SW 1271 (cell line): Measurements from ENCODE around the gene ATP6V0B.
A peak's percentile ranks its signal among the peaks of the same experiment; 100 is the strongest.

Experiments
- DNase-seq, 2 experiments: peaks; one replicate each; lab custom pipeline; 2025; lab: John Stamatoyannopoulos, UW

Gene ATP6V0B

DNA sequence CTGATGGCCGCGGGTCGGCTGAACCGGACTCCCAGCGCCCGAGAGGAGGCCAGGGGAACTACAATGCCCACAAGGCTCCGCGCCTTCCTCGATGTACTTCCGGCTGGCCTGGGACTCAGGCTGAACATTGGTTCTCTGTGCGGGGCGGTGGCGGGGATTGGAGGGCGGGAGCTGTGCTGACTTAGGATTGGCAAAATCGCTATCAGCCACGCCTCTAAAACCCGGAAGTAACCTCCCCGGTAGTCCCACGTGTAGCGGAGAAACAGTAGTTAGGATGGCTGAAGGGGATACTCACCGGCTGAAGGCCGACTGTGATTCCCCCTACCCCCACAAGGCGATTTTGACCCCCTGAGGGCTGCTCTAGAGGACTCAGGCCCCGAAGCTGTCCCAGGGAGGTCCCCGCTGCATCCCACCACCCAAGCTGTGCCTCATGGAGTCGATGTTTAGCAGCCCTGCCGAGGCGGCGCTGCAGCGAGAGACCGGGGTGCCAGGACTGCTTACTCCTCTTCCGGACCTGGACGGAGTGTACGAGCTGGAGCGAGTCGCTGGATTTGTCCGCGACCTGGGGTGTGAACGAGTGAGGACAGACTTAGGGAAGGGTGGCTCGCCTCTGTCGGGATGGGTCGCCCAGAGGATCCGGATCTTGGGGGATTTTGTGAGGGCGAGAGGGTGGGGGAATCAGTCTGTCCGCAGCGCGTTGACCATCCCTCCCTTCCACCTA is 4.9 kb upstream of the ATP6V0B start, which contains the start of gene DPH2:
Gene DPH2, plus strand, starts transcription at position 265 of the 721 bp plus-strand sequence. Its CDS starts 166 bp downstream, at position 431.
- peak; percentile 88 to 94 for DNase-seq

- DNase-seq, result no peak
Measured at GRCh38 chr1:43970502-43970901, 4.3 kb upstream of the ATP6V0B start.

DNA sequence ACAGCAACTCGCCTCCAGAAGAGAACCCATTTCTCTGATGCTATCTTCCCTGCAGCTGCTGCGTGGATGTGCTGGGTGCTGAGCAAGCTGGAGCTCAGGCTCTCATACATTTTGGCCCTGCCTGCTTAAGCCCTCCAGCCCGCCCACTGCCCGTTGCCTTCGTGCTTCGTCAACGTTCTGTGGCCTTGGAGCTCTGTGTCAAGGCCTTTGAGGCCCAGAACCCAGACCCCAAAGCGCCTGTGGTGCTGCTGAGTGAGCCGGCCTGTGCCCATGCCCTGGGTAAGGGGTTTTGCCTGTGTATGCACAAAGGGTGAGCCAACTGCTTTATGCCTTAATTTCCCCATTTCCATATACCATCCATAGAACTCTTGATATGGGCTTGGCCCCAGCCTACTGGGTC is 3.8 kb upstream of the ATP6V0B start:
- no peak for DNase-seq

DNA sequence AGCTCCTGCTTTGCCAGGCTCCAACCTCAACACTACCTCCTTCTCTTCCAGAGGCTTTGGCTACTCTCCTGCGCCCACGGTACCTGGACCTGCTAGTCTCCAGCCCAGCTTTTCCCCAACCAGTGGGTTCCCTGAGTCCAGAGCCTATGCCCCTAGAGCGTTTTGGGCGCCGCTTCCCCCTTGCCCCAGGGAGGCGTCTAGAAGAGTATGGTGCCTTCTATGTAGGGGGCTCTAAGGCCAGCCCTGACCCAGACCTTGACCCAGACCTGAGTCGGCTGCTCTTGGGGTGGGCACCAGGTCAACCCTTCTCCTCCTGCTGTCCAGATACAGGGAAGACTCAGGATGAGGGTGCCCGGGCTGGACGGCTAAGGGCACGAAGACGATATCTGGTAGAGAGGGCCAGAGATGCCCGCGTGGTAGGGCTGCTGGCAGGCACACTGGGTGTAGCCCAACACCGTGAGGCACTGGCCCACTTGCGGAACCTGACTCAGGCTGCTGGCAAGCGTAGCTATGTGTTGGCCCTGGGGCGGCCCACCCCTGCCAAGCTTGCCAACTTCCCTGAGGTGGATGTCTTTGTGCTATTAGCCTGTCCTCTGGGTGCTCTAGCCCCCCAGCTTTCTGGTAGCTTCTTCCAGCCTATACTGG is 3.3 kb upstream of the ATP6V0B start:
- no peak for DNase-seq

GRCh38 chr1:43973981-43974442 is 748 bp upstream of the ATP6V0B start:
- peak in 1 of 2 experiments; percentile 39 for DNase-seq

GRCh38 chr1:43975249-43975961 is 645 bp downstream of the ATP6V0B start:
- DNase-seq, result peak in 1 of 2 experiments; percentile 4

DNA sequence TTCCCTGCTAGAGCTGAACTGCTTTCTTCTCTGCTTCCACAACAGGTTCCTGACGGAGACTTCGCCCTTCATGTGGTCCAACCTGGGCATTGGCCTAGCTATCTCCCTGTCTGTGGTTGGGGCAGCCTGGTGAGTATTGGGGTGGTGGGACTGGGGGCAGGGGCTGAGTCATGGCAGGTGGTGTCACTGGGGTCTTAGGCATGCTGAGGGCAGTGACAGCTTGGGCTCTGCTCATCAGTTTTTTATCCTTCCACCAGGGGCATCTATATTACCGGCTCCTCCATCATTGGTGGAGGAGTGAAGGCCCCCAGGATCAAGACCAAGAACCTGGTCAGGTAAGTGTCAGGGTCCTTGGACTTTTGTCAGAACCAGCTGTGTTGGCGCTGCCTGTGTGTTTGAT is 1.3 kb downstream of the ATP6V0B start:
- no peak for DNase-seq

DNA sequence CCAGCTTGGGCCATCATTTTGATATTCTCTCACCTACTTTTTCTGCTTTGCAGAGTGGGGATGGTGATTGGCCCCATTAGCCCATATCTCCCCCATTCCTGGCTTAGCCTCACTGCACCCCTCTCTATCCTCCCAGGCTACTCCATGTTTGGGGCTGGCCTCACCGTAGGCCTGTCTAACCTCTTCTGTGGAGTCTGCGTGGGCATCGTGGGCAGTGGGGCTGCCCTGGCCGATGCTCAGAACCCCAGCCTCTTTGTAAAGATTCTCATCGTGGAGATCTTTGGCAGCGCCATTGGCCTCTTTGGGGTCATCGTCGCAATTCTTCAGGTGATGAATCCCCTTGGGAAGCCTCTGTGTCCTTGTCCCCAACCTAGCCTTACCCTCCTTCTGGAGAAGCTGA is 2.1 kb downstream of the ATP6V0B start:
- no peak for DNase-seq

- no peak for DNase-seq
Measured at GRCh38 chr1:43977376-43978263, 2.9 kb downstream of the ATP6V0B start.

- DNase-seq, result no peak
Measured at GRCh38 chr1:43978264-43978550, 3.4 kb downstream of the ATP6V0B start.

GRCh38 chr1:43978551-43979260 is 3.9 kb downstream of the ATP6V0B start, which contains the start of gene B4GALT2:
Gene B4GALT2, plus strand, starts transcription at chr1:43979210. Its CDS starts 1,951 bp downstream, at chr1:43981161.
- DNase-seq, result peak in 1 of 2 experiments; percentile 5

GRCh38 chr1:43979261-43979527 is 4.4 kb downstream of the ATP6V0B start:
- no peak for DNase-seq

GRCh38 chr1:43979528-43980254 is 4.9 kb downstream of the ATP6V0B start:
- DNase-seq, result peak in 1 of 2 experiments; percentile 19

DNA sequence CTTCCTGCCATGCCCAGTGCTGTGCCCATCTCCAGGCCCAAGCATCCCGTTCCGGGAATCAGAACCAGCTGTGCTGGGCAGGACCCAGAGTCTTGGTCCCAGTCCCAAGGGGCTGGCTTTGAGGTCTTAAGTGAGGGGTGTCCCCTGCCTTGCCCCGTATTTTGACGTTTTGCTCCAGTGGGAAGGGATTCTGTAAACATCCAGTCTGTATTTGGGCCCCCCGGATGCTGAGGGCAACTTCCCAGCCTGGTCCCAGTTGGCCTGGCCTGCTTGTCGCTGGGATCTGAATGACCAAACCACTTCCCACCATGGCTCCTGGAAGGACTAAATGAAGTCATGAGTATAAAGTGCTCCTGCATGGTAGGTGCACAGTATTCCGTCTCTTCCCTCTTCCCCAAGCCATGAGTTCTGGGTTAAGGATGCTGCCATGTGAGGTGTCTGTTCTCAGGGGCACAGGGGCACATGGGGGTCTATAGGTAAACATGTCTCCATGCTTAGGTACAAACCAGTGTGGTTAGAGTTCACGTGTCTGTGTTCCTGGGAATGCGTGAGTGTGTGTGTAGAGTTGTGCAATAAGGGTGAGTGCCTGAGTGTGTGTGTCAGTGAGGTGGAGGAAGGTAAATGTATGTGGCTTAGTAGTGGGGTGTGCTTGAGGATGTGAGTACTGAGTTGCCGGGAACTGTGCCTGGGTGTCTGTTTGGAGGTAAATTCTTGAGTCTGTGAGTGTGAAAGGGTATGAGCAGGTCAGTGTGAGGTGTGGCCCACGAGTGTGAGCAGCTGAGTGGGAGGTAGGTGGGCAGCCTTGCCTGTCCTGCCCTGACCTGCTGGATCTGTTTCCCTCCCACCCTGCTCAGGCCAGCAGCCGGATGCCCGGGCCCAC is 5.7 kb downstream of the ATP6V0B start:
- DNase-seq, result no peak

- no peak for DNase-seq
Measured at GRCh38 chr1:43981135-43981491, 6.4 kb downstream of the ATP6V0B start.

DNA sequence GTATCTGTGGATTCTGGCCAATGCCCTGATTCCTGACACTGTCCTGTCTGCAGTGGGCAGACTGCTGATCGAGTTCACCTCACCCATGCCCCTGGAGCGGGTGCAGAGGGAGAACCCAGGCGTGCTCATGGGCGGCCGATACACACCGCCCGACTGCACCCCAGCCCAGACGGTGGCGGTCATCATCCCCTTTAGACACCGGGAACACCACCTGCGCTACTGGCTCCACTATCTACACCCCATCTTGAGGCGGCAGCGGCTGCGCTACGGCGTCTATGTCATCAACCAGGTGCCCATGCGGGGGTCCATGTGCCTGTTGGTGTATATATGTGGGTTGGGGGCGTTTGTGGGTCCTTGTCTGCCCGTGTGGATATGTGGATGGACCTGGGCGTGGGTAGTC is 6.9 kb downstream of the ATP6V0B start:
- DNase-seq, result no peak

DNA sequence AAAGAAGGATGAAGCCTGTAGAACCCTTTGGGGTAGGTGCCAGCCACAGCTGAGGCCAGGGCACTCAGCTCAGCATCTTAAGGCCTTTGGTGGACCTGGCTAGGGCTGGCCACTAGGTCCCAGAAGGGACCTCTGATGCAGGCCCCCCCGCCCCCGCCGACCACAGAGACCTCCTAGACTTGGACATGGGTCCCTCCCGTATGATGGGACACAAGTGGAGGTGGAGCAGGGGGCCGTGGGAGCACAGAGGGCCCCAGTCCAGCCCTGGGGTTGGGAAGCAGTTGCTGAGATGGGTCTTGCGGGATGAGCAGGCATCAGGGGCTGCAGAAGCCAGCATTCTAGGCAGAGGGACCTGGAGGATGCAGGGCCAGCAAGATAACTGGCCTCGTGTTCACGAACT is 7.5 kb downstream of the ATP6V0B start:
- no peak for DNase-seq

GRCh38 chr1:43982808-43983207 is 8.0 kb downstream of the ATP6V0B start:
- DNase-seq, result no peak

DNA sequence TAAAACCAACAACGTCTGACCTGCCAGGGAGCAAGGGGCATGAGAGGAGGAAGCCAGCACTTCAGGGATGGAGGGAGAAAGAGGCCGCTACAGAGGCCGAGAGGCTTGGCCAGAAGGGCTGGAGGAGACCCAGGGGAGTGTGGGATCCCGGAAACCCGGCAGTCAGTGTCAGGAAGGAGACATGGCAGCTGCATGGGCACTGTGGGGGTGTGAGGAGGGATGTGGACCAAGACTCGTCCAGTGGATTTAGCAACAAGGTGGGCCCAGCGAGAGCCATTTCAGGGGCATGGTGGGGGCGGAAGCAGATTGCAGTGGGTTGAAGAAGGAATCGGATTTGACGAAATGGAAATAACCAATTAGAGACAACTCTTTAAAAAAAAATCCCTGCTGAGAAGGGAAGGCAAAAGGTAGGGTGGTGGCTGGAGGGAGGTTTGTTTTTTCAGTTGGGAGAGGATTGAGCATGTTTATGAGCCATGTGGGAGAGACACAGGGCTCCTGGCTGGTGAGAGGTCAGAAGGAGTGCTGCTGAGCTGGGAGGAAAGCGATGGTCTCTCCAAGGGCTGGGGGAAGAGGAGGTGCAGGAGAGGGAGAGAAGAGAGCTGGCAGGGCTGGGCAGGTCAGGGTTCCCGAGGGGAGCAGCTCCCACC is 8.6 kb downstream of the ATP6V0B start:
- no peak for DNase-seq
